K562 (cell line): Measurements from ENCODE around the gene NFATC2. TPM values are rescaled to one million over a fixed set of nuclear protein-coding genes. Genes with fewer than 3 reads are reported as not detected.

Experiments
- CREBBP ChIP-seq: IDR thresholded peaks from one replicate; pipeline ENCODE4 v1.6.1; 2012; ENCODE audit warnings: low read depth, mild to moderate bottlenecking, control low read depth, inconsistent platforms, low read length
- MYC ChIP-seq, 2 experiments: fragments of 250-450 bp in 1 of 2; sonication (Bioruptor Pico) in 1 of 2; IDR thresholded peaks; 2 replicates each; pipeline versions ENCODE4 v1.5.1 to v1.6.1; 2012 to 2021; ENCODE audit warnings: low read depth in 2 of 2, borderline replicate concordance in 1 of 2, improper control_type of control experiment in 1 of 2, low read length in 1 of 2, mild to moderate bottlenecking in 1 of 2, moderate library complexity in 1 of 2
- PRPF4 ChIP-seq: fragments of 200-400 bp; formaldehyde crosslinking; IDR thresholded peaks from one replicate; pipeline ENCODE4 v1.6.1; 2017; ENCODE audit warnings: low read length, low read depth, mild to moderate bottlenecking; ENCODE audit not compliant: insufficient read depth, poor library complexity, severe bottlenecking
- PTTG1 ChIP-seq: fragments of 450-650 bp; IDR thresholded peaks from 2 replicates; pipeline ENCODE4 v1.6.1; 2016; ENCODE audit warnings: low read depth, mild to moderate bottlenecking, missing genetic modification characterization, missing compliant biosample characterization
- SMARCC2 ChIP-seq: fragments of 450-650 bp; IDR thresholded peaks from 2 replicates; pipeline ENCODE4 v1.6.1; 2017; ENCODE audit warnings: antibody characterized with exemption, moderate library complexity, mild to moderate bottlenecking, low read depth
- SRSF7 ChIP-seq: fragments of 200-400 bp; formaldehyde crosslinking; optimal IDR thresholded peaks from 2 replicates; pipeline ENCODE3; 2017; ENCODE audit warnings: mild to moderate bottlenecking, low read depth, low read length
- SRSF9 ChIP-seq: fragments of 200-400 bp; formaldehyde crosslinking; IDR thresholded peaks from 2 replicates; pipeline ENCODE4 v1.6.1; 2017; ENCODE audit warnings: low read depth, low read length, borderline replicate concordance
- TOE1 ChIP-seq, 2 experiments: fragments of 450-650 bp in 1 of 2; sonication (generic) in 1 of 2; formaldehyde crosslinking in 1 of 2; IDR thresholded peaks; 2 replicates each; pipeline versions ENCODE4 v1.7.1 to v1.8.0; 2016 to 2022; ENCODE audit warnings: borderline replicate concordance in 2 of 2, mild to moderate bottlenecking in 2 of 2, antibody characterized with exemption in 1 of 2, inconsistent platforms in 1 of 2, low read depth in 1 of 2, missing genetic modification reagents in 1 of 2, moderate library complexity in 1 of 2
- ZNF12 ChIP-seq: sonication (generic); formaldehyde crosslinking; IDR thresholded peaks from 2 replicates; pipeline ENCODE4 v1.4.0; 2020; ENCODE audit warnings: mild to moderate bottlenecking, missing genetic modification reagents
- ZNF146 ChIP-seq: IDR thresholded peaks from one replicate; pipeline ENCODE4 v1.6.1; 2018; ENCODE audit warnings: missing compliant biosample characterization; ENCODE audit not compliant: unreplicated experiment
- ZNF217 ChIP-seq: sonication (generic); formaldehyde crosslinking; IDR thresholded peaks from 2 replicates; pipeline ENCODE4 v1.8.0; 2022; ENCODE audit warnings: mild to moderate bottlenecking, missing genetic modification reagents
- ZNF696 ChIP-seq: fragments of 250-450 bp; sonication (Bioruptor Pico); conservative IDR thresholded peaks from 2 replicates; pipeline ENCODE4 v1.4.0; 2020; ENCODE audit warnings: mild to moderate bottlenecking, moderate library complexity
- ZSCAN32 ChIP-seq: fragments of 450-650 bp; formaldehyde crosslinking; IDR thresholded peaks from 2 replicates; pipeline ENCODE4 v1.4.0; 2020; ENCODE audit warnings: mild to moderate bottlenecking, moderate library complexity
- polyA plus RNA-seq, 8 experiments: library from polyadenylated mRNA; depleted of rRNA in 4 of 8; stranded (reverse) in 5 of 8; unstranded in 3 of 8; fragments of >200 nt; fragmentation: Nextera tagmentation in 2 of 8; fragmentation: Illumina TruSeq in 1 of 8; extraction: Ambion mirVana in 2 of 8; extraction: Trizol in 1 of 8; gene quantifications; 2 replicates each; pipeline versions ENCODE4 v1.2.1 to v1.2.3, GENCODE V29; 2011 to 2014; ENCODE audit warnings: inconsistent platforms in 1 of 8, missing spikeins in 1 of 8
- total RNA-seq, 7 experiments: library from RNA; depleted of rRNA in 6 of 7; stranded (reverse); fragments of >200 nt in 6 of 7; fragmentation: Illumina TruSeq in 2 of 7; extraction: Trizol in 2 of 7; gene quantifications; 2 replicates each; pipeline versions ENCODE4 v1.2.1 to v1.2.3, GENCODE V29; 2011 to 2021; ENCODE audit warnings: low replicate concordance in 1 of 7
- TF ChIP-seq, protein P1 (sequence below): fragments of 450-650 bp; formaldehyde crosslinking; IDR thresholded peaks from 2 replicates; pipeline ENCODE4 v1.4.0; 2022; ENCODE audit warnings: missing genetic modification characterization
- TF ChIP-seq, protein P2 (sequence below): fragments of 250-450 bp; sonication (Bioruptor Pico); IDR thresholded peaks from 2 replicates; pipeline ENCODE4 v1.8.0; 2022; ENCODE audit warnings: inconsistent platforms
- TF ChIP-seq, protein P3 (sequence below): fragments of 450-650 bp; IDR thresholded peaks from one replicate; pipeline ENCODE4 v1.6.1; 2018; ENCODE audit warnings: mild to moderate bottlenecking, moderate library complexity; ENCODE audit not compliant: partially characterized antibody
- TF ChIP-seq, protein P4 (sequence below): fragments of 250-450 bp; sonication (Bioruptor Pico); IDR thresholded peaks from 2 replicates; pipeline ENCODE4 v1.8.0; 2021; ENCODE audit warnings: moderate library complexity, mild to moderate bottlenecking, inconsistent platforms

Gene NFATC2
- total and polyA plus RNA-seq, 9 of the 15 experiments (the other 6 are each of a cell fraction or from before 2014, with no cell fraction given): 1.9 to 11.2 (median 3.0) TPM

DNA sequence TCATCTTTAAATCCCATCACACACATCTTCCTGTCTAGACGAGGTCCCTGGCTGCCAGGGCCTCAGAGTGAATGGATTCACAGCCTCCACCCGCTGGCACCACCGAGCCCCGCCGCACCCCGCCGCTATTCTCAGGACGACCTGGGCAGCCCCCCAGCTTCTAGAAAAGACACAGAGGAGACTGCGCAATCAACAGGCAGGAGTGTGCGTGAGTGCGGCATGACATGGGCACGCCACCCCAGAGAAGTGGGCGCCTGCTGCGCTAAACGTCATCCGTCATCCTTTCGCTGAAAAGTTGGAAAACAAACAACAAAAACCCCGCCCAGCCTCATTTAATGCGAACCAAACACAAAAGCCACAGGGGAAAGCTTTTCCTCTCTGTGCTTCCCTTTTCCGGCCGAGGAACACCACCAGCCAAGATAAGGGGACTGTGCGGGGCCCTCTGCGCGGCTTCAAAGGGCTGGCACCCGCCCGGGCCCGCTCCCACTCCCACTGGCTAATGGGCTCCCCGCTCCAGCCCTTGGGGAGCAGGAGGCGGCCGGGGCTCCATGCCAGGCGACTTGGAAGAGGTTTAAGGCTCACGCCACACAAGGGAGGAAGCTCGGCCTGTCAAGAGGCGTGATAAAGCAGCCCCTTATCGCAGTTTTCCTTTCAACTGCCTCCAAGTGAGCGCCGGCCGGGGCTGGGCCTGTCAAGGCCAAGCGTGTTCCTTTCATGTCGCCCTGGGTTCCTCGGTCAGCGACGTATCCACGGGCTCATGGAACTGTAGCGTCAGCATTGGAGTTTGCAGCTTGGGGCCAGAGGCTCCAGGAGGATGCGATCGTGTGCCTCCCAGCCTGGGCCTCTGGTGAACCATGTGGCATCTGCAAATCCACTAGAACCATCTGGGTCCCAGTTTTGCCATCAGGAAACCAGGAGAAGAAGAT lies 50.1 kb downstream of the NFATC2 start (continued):
- TF ChIP-seq, protein P1, sequence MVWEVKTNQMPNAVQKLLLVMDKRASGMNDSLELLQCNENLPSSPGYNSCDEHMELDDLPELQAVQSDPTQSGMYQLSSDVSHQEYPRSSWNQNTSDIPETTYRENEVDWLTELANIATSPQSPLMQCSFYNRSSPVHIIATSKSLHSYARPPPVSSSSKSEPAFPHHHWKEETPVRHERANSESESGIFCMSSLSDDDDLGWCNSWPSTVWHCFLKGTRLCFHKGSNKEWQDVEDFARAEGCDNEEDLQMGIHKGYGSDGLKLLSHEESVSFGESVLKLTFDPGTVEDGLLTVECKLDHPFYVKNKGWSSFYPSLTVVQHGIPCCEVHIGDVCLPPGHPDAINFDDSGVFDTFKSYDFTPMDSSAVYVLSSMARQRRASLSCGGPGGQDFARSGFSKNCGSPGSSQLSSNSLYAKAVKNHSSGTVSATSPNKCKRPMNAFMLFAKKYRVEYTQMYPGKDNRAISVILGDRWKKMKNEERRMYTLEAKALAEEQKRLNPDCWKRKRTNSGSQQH (CRISPR knock-in tag): peak; percentile 40; the same call in 1 of the 2 replicates
- peak; percentile 40; the same call in 1 of the 2 replicates for TF ChIP-seq SMARCC2
- no peak for TF ChIP-seq ZNF12 (CRISPR knock-in tag)
- no peak for TF ChIP-seq ZSCAN32 (CRISPR knock-in tag)
- TF ChIP-seq, protein P2, sequence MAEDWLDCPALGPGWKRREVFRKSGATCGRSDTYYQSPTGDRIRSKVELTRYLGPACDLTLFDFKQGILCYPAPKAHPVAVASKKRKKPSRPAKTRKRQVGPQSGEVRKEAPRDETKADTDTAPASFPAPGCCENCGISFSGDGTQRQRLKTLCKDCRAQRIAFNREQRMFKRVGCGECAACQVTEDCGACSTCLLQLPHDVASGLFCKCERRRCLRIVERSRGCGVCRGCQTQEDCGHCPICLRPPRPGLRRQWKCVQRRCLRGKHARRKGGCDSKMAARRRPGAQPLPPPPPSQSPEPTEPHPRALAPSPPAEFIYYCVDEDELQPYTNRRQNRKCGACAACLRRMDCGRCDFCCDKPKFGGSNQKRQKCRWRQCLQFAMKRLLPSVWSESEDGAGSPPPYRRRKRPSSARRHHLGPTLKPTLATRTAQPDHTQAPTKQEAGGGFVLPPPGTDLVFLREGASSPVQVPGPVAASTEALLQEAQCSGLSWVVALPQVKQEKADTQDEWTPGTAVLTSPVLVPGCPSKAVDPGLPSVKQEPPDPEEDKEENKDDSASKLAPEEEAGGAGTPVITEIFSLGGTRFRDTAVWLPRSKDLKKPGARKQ (CRISPR knock-in tag): 0 out of 2 replicates have a peak, but pooled peaks have one; percentile 53
- TF ChIP-seq ZNF217: no peak
- no peak for TF ChIP-seq ZNF146 (CRISPR knock-in tag)
- no peak for TF ChIP-seq TOE1 (IDR thresholded peaks at IDR 0.05; ENCODE audit: borderline replicate concordance)
- TF ChIP-seq TOE1 (CRISPR knock-in tag; IDR thresholded peaks at IDR 0.05; ENCODE audit: borderline replicate concordance, low read depth): no peak
- TF ChIP-seq, protein P3, sequence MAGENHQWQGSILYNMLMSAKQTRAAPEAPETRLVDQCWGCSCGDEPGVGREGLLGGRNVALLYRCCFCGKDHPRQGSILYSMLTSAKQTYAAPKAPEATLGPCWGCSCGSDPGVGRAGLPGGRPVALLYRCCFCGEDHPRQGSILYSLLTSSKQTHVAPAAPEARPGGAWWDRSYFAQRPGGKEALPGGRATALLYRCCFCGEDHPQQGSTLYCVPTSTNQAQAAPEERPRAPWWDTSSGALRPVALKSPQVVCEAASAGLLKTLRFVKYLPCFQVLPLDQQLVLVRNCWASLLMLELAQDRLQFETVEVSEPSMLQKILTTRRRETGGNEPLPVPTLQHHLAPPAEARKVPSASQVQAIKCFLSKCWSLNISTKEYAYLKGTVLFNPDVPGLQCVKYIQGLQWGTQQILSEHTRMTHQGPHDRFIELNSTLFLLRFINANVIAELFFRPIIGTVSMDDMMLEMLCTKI: no peak
- TF ChIP-seq MYC (IDR thresholded peaks at IDR 0.05; ENCODE audit: low read depth, low read length): peak; percentile 70
- TF ChIP-seq MYC (CRISPR knock-in tag; IDR thresholded peaks at IDR 0.05; ENCODE audit: borderline replicate concordance, low read depth): 0 out of 2 replicates have a peak, but pooled peaks have one; percentile 37
- TF ChIP-seq CREBBP: no peak
- TF ChIP-seq ZNF696: no peak
- no peak for TF ChIP-seq SRSF9
- TF ChIP-seq PRPF4: no peak
- TF ChIP-seq, protein P4, sequence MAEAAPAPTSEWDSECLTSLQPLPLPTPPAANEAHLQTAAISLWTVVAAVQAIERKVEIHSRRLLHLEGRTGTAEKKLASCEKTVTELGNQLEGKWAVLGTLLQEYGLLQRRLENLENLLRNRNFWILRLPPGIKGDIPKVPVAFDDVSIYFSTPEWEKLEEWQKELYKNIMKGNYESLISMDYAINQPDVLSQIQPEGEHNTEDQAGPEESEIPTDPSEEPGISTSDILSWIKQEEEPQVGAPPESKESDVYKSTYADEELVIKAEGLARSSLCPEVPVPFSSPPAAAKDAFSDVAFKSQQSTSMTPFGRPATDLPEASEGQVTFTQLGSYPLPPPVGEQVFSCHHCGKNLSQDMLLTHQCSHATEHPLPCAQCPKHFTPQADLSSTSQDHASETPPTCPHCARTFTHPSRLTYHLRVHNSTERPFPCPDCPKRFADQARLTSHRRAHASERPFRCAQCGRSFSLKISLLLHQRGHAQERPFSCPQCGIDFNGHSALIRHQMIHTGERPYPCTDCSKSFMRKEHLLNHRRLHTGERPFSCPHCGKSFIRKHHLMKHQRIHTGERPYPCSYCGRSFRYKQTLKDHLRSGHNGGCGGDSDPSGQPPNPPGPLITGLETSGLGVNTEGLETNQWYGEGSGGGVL (CRISPR knock-in tag): no peak
- TF ChIP-seq PTTG1: no peak
- no peak for TF ChIP-seq SRSF7
